Activated T-cell treated with anti-CD3 and anti-CD28 coated beads, Interleukin-2, amount 50 U/mL, for 4 hours (primary cell): ENCODE results near the gene TBC1D16. TPM values are rescaled to one million over a fixed set of nuclear protein-coding genes. Genes with fewer than 3 reads are reported as not detected.
"Not testable (repeated sequence)": the region's sequence is repeated elsewhere in the genome, so short reads cannot be mapped to it uniquely, and the experiment has no call there.

ENCODE experiments used
- ATAC-seq, 2 donors: fragments of 200-7000 bp; cut with Tn5 transposase; one replicate each; pipeline ENCODE4 v1.10.0; 2021
- DNase-seq: peaks from one replicate; pipeline ENCODE4 v3.0.0-alpha.2; 2020
- H3K27me3 Mint-ChIP-seq: one replicate; pipeline ENCODE4 v1.8.0; 2021; ENCODE audit warnings: low read depth, mixed read lengths
- H3K36me3 Mint-ChIP-seq: one replicate; pipeline ENCODE4 v1.8.0; 2022; ENCODE audit warnings: mixed read lengths; ENCODE audit not compliant: insufficient read depth
- H3K4me1 Mint-ChIP-seq: one replicate; pipeline ENCODE4 v1.8.0; 2021; ENCODE audit warnings: low read depth, mixed read lengths
- H3K4me3 Mint-ChIP-seq: one replicate; pipeline ENCODE4 v1.8.0; 2021; ENCODE audit warnings: mild to moderate bottlenecking, moderate library complexity, mixed read lengths
- H3K9me3 Mint-ChIP-seq: one replicate; pipeline ENCODE4 v1.8.0; 2021; ENCODE audit warnings: mixed read lengths
- total RNA-seq, 3 donors: library from RNA; stranded (reverse); gene quantifications; one replicate each; pipeline ENCODE4 v1.2.1, GENCODE V29; 2021

The TBC1D16 gene
- total RNA-seq, 3 donors from 2014 or later: 2.2 to 3.3 (median 2.6) TPM

DNA sequence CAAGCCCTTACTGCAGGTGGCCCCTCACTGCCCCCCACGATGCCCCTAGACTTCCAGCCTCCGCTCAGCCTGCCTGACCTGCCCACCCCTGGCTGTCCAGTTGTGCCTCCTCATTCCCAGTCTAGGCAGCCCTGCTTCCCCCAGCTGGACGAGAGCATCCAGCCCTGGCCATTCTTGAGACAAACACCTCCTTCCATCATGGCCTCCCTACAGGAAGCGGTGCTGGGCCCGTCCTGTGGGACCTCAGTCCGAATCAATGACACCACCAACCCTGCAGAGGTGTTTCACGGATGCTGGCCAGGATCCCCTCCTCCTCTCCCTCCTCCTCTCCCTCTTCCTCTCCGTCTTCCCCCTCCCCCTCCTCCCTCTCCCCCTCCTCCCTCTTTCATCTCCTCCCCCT is 29.0 kb upstream of the TBC1D16 start:
- Mint-ChIP-seq H3K4me1 (peaks cover 2% of the 10 kb centered on the region), H3K27me3 (peaks cover 2% of the 10 kb centered on the region), H3K36me3 (no peaks in the 10 kb centered on the region), H3K4me3 (no peak overlapping the region), H3K9me3 (no peaks in the 10 kb centered on the region)
- DNase-seq: no peak
- no peak for ATAC-seq

DNA sequence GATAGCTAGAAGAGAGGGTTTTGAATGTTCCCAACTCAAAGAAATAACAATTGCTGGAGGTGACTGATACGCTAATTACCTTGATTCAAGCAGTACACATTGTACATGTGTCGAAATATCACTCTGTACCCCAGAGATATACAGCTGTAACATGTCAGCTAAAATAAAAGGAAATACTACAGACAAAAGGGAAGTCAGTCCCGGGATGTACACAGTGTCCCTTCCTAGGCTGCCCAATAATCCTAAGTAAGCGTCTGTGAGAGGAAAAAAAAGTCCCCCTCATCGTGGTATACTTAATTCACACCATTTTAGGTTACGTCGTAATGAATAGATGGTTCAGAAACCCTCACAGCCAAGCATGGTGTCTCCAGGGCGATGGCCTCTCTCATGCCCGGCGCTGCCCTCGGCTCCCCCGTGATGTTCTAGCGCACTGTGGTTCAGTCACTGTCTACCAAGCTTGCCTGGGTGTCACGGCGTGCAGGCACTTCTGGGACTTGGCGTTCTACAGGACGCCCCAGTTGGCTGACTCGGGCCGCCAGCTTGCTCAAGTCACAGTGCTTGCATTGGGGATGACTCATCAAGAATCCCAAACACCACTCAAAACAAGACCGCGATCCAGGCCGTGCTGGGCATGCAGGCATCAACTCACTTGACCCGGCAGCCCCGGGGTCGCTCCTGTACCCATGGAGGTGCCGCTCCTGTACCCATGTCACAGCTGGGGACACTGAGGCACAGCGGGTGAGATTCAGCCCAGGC is 28.3 kb upstream of the TBC1D16 start:
- DNase-seq: no peak
- Mint-ChIP-seq H3K4me1 (no peaks in the 10 kb centered on the region), H3K9me3 (no peaks in the 10 kb centered on the region), H3K4me3 (no peak overlapping the region), H3K27me3 (peaks cover 2% of the 10 kb centered on the region), H3K36me3 (no peaks in the 10 kb centered on the region)
- ATAC-seq: no peak

DNA sequence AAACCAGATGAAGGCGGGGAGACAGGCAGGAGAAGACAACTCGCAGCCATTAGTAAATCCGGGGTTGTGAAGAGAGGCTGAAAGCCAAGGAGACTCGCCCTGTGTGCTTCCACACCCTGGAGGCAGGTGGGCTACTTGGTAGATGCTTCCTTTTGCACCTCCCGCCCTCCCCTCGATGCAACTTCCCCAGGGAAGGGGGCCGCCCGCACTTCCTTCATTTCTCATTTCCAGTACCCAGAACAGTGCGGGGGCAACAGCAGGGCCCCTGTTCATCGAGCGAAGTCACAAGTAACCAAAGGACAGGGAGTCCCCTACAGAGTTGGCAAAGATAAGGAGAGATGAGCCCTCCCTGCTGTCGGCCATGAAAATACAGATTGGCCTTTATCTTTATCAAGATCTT is 25.7 kb upstream of the TBC1D16 start:
- DNase-seq (no peak), ATAC-seq (no peak)
- H3K27me3 Mint-ChIP-seq: peaks cover 2% of the 10 kb centered on the region
- no peak overlapping the region for H3K4me3 Mint-ChIP-seq
- H3K9me3 Mint-ChIP-seq: no peaks in the 10 kb centered on the region
- H3K36me3 Mint-ChIP-seq: no peaks in the 10 kb centered on the region
- H3K4me1 Mint-ChIP-seq: no peaks in the 10 kb centered on the region

DNA sequence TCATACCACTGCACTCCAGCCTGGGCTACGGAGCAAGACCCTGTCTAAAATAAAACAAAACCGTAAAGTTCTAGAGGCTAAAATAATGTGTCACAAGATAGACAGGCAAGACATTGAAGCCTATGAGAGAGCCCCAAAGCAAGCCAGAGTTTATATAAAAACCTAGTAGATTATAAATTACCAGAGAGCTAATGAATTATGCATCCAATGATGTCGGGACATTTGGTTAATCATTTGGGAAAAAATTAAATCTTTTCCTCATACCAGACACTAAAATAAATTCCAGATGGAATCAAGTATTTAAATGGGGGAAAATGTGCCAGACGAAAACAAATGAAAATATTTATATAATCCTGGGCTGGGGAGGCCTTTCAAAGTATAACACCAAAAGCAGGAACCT is 25.0 kb upstream of the TBC1D16 start:
- no peak overlapping the region for H3K4me3 Mint-ChIP-seq
- H3K27me3 Mint-ChIP-seq: no peaks in the 10 kb centered on the region
- DNase-seq: no peak
- H3K36me3 Mint-ChIP-seq: no peaks in the 10 kb centered on the region
- ATAC-seq: no peak
- H3K9me3 Mint-ChIP-seq: no peaks in the 10 kb centered on the region
- no peaks in the 10 kb centered on the region for H3K4me1 Mint-ChIP-seq

DNA sequence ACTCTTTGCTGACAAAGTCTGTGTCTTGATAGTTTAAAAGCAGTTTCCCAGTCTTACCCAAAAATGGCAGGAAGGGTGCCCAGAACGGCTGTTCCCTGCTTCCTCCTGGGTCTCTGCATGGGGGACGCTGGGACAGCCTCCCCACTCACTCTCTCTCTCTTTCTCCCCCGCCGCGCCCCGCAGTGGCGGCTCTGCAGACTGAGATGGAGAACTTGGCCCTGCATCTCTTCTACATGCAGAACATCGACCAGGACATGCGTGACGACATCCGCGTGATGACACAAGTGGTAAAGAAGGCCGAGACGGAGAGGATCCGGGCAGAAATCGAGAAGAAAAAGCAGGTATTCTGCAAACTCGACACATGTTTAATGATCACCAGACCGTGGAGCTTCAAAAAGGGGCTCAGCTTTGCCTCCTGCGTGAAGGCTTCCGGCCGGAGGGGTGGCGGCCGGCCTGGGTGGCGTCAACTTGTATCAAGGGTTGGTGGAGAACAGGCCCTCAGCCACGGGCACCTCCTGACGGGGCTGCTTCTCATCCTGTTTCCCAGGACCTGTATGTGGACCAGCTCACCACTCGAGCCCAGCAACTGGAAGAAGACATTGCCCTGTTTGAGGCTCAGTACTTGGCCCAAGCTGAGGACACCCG is 22.8 kb upstream of the TBC1D16 start:
- no peaks in the 10 kb centered on the region for H3K4me1 Mint-ChIP-seq
- H3K36me3 Mint-ChIP-seq: no peaks in the 10 kb centered on the region
- DNase-seq (no peak), ATAC-seq (no peak)
- no peak overlapping the region for H3K4me3 Mint-ChIP-seq
- no peaks in the 10 kb centered on the region for H3K27me3 Mint-ChIP-seq
- no peaks in the 10 kb centered on the region for H3K9me3 Mint-ChIP-seq

DNA sequence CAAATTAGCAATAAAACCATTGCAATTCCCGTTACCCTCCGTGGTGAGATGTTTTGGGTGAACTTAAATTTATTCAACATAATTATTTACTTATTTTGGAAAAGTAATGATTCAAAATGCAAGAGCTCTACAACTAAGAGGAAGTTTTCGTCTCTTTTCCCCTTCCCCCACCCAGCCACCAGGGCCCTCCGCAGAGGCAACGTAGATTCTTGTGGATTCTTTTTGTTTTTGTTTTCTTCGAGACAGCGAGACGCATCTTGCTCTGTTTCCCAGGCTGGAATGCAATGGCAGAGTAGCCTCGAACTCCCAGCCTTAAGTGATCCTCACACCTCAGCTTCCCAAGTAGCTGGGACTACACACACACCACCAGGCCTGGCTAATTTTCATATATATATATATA is 19.9 kb upstream of the TBC1D16 start:
- Mint-ChIP-seq H3K36me3 (no peaks in the 10 kb centered on the region), H3K4me3 (no peak overlapping the region), H3K4me1 (no peaks in the 10 kb centered on the region), H3K27me3 (no peaks in the 10 kb centered on the region), H3K9me3 (no peaks in the 10 kb centered on the region)
- ATAC-seq (no peak), DNase-seq (no peak)

DNA sequence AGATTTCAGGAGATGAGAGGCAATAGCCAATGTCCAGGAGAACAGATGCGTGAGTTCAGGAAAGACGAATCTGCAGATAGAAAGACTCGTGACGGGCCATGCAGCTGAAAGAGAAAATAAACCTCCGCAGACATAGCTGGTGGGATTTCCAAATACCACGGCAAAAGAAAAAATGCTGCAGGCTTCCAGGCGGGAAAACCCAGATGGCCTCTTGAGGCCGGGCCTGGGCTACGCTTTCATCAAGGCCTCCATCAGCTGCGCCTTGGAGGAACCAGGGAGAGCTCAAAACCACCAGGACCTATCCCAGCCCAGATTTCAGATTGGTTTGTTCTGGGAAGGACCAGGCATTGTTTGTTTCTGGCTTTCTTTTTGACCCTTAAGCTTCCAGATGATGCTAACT is 17.4 kb upstream of the TBC1D16 start:
- no peaks in the 10 kb centered on the region for H3K9me3 Mint-ChIP-seq
- DNase-seq: no peak
- H3K27me3 Mint-ChIP-seq: no peaks in the 10 kb centered on the region
- ATAC-seq: no peak
- no peaks in the 10 kb centered on the region for H3K36me3 Mint-ChIP-seq
- H3K4me3 Mint-ChIP-seq: no peak overlapping the region
- no peaks in the 10 kb centered on the region for H3K4me1 Mint-ChIP-seq

DNA sequence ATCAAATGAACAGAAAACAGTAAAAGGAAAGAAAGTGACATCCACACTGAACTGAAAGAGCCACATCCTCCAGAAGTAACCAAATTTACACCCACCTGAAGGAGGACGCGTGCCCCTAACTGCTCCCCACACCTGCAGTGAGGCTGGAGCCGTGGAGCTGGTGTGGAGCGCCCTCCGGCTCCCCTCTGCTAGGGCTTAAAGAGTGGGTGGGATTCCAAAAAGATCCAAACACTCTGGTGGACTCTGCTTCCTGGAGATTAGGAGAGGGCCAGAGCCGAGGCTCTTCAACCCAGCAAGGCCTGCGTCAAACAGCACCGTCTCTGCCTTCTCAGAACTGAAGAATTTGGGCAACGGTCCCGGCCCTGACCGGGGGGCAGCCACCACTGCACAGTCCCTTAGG is 16.0 kb upstream of the TBC1D16 start:
- no peak for ATAC-seq
- no peaks in the 10 kb centered on the region for H3K9me3 Mint-ChIP-seq
- H3K27me3 Mint-ChIP-seq: no peaks in the 10 kb centered on the region
- DNase-seq: no peak
- H3K4me3 Mint-ChIP-seq: no peak overlapping the region
- H3K4me1 Mint-ChIP-seq: no peaks in the 10 kb centered on the region
- no peaks in the 10 kb centered on the region for H3K36me3 Mint-ChIP-seq

DNA sequence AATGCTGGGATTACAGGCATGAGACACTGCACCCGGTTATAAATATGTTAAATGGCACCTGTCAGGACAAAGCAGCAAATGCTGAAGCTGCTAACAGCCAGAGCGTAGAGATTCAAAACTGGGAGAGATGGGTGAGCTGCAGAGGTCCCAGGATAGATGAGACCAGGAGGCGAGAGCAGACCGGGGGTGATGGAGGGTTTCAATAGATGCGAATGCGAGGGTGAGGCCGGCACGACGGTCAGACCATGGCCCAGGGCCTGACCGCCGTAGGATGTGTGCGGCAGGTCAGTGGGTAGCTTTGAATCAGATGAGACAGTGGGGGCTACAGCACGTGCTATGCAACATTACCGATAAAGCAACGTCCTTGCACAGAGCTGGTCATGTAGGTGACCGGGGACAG is 15.0 kb upstream of the TBC1D16 start:
- Mint-ChIP-seq H3K4me1 (no peaks in the 10 kb centered on the region), H3K9me3 (no peaks in the 10 kb centered on the region), H3K4me3 (no peak overlapping the region), H3K27me3 (no peaks in the 10 kb centered on the region), H3K36me3 (no peaks in the 10 kb centered on the region)
- no peak for DNase-seq
- ATAC-seq: no peak

DNA sequence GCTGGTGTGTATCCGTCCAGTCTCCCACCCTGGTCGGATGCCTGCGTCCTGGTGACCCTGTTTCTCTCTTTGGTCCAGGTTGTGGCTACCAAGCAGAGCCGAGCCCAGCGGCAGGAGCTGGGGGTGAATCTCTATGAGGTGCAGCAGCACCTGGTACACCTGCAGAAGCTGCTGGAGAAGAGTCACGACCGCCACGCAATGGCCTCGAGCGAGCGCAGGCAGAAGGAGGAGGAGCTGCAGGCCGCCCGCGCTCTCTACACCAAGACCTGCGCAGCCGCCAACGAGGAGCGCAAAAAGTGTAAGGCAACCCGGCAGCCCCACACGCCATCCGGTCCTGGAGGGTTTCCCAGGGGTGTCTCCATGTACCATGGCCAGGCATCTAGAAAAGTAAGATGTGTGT is 14.3 kb upstream of the TBC1D16 start:
- Mint-ChIP-seq H3K27me3 (no peaks in the 10 kb centered on the region), H3K4me1 (no peaks in the 10 kb centered on the region), H3K4me3 (no peak overlapping the region), H3K9me3 (no peaks in the 10 kb centered on the region), H3K36me3 (no peaks in the 10 kb centered on the region)
- DNase-seq (no peak), ATAC-seq (no peak)

DNA sequence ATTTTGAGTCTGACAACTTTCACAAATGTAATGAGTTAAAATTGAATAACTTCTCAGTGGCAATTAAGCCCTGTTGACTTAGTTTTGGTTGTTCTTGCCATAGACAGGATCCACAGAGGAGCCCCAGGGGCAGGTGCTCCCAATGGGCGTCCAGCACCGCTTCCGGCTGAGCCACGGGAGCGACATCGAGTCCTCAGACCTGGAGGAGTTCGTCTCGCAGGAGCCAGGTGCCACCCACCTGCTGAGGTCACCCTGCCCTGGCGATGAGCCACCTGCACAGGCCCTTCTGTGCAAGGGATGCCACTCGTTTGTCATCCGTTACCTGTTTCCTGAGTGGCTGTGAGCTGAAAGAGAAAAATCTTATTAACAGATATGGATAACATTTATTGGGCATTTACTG is 11.5 kb upstream of the TBC1D16 start:
- Mint-ChIP-seq H3K4me3 (no peak overlapping the region), H3K36me3 (no peaks in the 10 kb centered on the region), H3K4me1 (no peaks in the 10 kb centered on the region), H3K27me3 (no peaks in the 10 kb centered on the region), H3K9me3 (no peaks in the 10 kb centered on the region)
- DNase-seq (no peak), ATAC-seq (no peak)

DNA sequence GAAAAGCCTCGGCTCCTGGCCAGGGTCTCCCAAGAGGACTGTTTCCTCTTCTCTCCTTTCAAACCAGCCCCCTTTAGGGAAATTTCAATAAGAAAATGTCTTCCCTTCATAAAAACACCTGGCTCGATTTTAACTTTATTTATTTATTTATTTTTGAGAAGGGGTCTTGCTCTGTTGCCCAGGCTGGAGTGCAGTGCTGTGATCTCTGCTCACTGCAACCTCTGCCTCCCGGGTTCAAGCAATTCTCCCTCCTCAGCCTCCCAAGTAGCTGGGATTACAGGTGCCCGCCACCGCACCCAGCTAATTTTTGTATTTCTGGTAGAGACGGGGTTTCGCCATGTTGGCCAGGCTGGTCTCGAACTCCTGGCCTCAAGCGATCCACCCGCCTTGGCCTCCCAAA is 11.0 kb upstream of the TBC1D16 start:
- not testable (repeated sequence) for H3K9me3 Mint-ChIP-seq, ATAC-seq, H3K4me1 Mint-ChIP-seq, H3K4me3 Mint-ChIP-seq, H3K27me3 Mint-ChIP-seq, DNase-seq, H3K36me3 Mint-ChIP-seq

DNA sequence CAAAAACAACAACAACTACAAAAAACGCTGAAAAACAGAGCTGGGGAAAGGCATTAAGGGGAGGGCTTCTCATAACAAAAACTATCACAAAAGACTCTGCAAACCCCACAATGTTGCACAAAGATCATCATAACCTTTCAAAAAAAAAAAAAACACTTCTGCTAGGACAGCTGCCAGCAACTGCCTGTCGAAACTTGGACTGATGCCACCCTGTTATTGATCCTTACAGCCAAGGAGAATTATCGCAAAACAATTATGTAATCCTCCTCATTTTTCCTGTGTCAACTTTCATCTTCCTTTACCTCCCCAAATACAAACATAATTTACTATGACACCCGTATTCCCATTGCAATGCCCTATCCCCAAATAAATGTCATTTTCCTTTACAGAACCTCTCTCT is 10.0 kb upstream of the TBC1D16 start:
- ATAC-seq: no peak
- no peak overlapping the region for H3K4me3 Mint-ChIP-seq
- H3K9me3 Mint-ChIP-seq: no peaks in the 10 kb centered on the region

DNA sequence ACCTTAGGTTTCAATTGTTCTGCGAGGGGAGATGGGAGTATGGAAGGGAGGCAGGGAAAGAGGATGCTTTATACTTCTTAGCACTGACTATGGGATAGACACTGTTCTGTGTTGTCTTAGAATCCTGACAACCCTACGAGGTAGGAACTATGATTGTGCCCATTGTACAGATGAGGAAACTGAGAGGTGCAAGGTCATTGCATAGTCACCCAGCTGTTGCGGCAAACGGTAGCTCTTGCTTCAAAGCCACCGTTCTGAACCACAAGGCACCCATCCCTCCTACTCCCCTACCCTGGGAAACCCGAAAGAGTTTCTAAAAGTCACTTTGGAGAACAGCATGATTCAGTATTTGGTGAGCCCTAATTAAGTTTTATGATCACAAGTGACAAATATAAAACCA is 8.3 kb upstream of the TBC1D16 start:
- ATAC-seq (no peak), DNase-seq (no peak)
- Mint-ChIP-seq H3K36me3 (no peaks in the 10 kb centered on the region), H3K27me3 (no peaks in the 10 kb centered on the region), H3K9me3 (no peaks in the 10 kb centered on the region), H3K4me3 (no peak overlapping the region), H3K4me1 (no peaks in the 10 kb centered on the region)

More for the DNA sequence above, 10.0 kb upstream of the TBC1D16 start:
- no peaks in the 10 kb centered on the region for H3K36me3 Mint-ChIP-seq
- no peak for DNase-seq
- H3K27me3 Mint-ChIP-seq: no peaks in the 10 kb centered on the region
- no peaks in the 10 kb centered on the region for H3K4me1 Mint-ChIP-seq

DNA sequence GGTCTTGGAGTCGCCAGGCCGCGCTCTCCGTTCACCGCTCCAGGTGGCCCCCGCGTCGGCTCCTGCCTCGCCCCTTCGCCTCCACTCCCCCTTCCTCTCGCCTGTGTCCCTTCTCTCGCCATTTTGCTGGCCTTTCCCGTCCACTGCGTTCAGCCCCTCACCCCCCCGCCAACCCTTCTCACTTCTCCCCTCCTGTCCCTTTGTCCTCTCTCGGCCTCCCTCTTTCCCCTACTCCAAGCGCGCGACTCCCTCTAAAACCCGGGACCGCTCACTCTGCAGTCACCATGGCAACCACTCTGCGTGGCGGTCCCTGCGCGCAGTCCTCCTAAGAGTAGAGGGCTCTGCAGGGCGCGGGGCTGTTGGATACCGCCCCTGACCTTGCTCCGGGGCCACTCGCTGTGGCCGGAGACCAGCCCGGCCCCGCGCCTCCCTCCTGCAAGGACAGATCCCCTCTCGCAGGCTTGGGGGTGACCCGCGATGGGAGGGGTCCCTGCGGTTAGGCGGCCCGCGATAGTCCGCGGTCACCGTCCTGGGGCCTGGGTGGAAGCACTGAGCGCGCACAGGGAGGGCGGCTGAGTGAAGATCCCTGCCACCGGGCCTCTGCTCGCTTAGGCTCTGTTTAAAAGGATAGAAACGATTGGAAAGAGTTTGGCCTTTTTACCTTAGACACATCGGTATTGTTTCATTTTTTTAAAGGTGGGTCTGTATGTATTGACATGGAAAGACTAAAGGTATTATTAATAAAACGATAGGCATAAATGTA is 1.2 kb upstream of the TBC1D16 start:
- H3K4me1 Mint-ChIP-seq: peaks cover 10% of the 10 kb centered on the region
- ATAC-seq (peak; percentile 15 to 23), DNase-seq (no peak)
- no peaks in the 10 kb centered on the region for H3K9me3 Mint-ChIP-seq
- no peaks in the 10 kb centered on the region for H3K36me3 Mint-ChIP-seq
- peaks cover 9% of the 10 kb centered on the region for H3K27me3 Mint-ChIP-seq
- peak overlapping the region; percentile 85 for H3K4me3 Mint-ChIP-seq
